ENCODE results near the gene KRT3. TPM values are rescaled to one million over a fixed set of nuclear protein-coding genes. Genes with fewer than 3 reads are reported as not detected.

The KRT3 gene
- total and polyA plus RNA-seq, 4 donors: not detected

DNA sequence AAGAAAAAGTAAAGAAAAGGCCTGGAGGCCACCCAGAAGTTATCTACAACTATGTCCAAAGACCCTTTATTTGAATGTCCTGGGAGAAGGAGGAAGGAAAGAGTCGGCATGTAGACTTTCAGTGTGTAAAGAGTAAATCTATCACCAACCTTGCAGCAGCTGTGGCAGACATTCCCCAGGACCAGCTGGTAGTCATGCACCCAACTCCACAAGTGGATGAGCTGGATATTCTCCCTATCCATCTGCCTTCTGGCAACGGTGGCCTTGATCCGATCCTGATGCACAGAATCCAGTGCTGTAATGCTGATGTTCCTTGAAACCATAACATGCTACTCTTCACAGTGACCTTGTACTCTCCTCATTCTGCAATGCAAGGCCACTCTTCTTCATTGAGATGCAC, 46.1 kb downstream of the KRT3 start (continued):
- no peak for TF ChIP-seq REST (IDR thresholded peaks at IDR 0.05)

DNA sequence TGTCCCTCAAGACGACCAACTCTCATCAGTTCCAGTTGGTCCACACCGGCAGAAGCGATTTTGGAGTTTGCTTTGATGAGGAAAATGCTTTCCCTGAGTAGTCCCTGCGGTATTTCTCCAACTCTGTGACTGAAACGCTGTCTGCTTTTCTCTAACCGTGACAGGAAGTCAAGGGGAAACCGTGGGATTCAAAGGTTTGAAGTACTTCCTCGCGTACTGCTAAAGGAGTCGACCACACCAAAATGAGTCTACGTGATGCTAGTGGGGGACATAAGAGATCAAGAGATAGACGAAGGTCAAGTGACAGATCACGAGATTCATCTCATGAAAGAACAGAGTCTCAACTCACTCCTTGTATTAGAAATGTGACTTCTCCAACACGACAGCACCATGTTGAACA, 47.3 kb downstream of the KRT3 start:
- H3K4me3 ChIP-seq (ENCODE audit: low read depth in 1 of 3, low read length in 3 of 3): no peak overlapping the region
- no peaks in the 10 kb centered on the region for H3K9me3 ChIP-seq (ENCODE audit: control insufficient read depth in 4 of 4, low read length in 3 of 4)
- H3K9ac ChIP-seq (ENCODE audit: low read depth in 1 of 2, low read length in 2 of 2): no peak overlapping the region
- no peaks in the 10 kb centered on the region for H3K36me3 ChIP-seq (ENCODE audit: control insufficient read depth in 4 of 4, insufficient read depth in 3 of 4, low read depth in 1 of 4, low read length in 3 of 4)
- no peak overlapping the region for H3K27ac ChIP-seq (ENCODE audit: low read depth in 1 of 2, low read length in 2 of 2)
- 64% methylated on average over 14 of the region's 14 CpGs for WGBS
- H3K27me3 ChIP-seq (ENCODE audit: control insufficient read depth in 4 of 4, insufficient read depth in 4 of 4, low read length in 3 of 4): no peaks in the 10 kb centered on the region
- no peaks in the 10 kb centered on the region for H3K4me1 ChIP-seq (ENCODE audit: control insufficient read depth in 4 of 4, insufficient read depth in 4 of 4, low read length in 3 of 4)
- TF ChIP-seq YY1 (IDR thresholded peaks at IDR 0.05): no peak
- no peak for TF ChIP-seq CTCF (IDR thresholded peaks at IDR 0.05; ENCODE audit: low read depth, low read length, missing input control)
- no peak for TF ChIP-seq EGR1 (IDR thresholded peaks at IDR 0.05; ENCODE audit: low read depth in 2 of 2)
- TF ChIP-seq HNF4A (conservative IDR thresholded peaks at IDR 0.05): no peak
- TF ChIP-seq REST (IDR thresholded peaks at IDR 0.05): no peak
- TF ChIP-seq NR2F2 (IDR thresholded peaks at IDR 0.05): no peak
- DNase-seq (ENCODE audit: low spot score): no peak

GRCh38 chr12:52745554-52745953, 50.4 kb downstream of the KRT3 start:
- no peaks in the 10 kb centered on the region for H3K4me1 ChIP-seq (ENCODE audit: control insufficient read depth in 4 of 4, insufficient read depth in 4 of 4, low read length in 3 of 4)
- WGBS: 73% methylated on average over 5 of the region's 5 CpGs
- TF ChIP-seq RXRA (IDR thresholded peaks at IDR 0.05): no peak
- TF ChIP-seq FOXA1 (IDR thresholded peaks at IDR 0.05): no peak
- TF ChIP-seq CTCF (IDR thresholded peaks at IDR 0.05; ENCODE audit: low read depth, low read length, missing input control): no peak
- TF ChIP-seq HNF4G (IDR thresholded peaks at IDR 0.05): no peak
- no peak for TF ChIP-seq ZBTB33 (IDR thresholded peaks at IDR 0.05)
- TF ChIP-seq FOXA2 (IDR thresholded peaks at IDR 0.05): no peak
- TF ChIP-seq EGR1 (IDR thresholded peaks at IDR 0.05; ENCODE audit: low read depth in 2 of 2): no peak
- TF ChIP-seq YY1 (IDR thresholded peaks at IDR 0.05): no peak
- TF ChIP-seq JUND (IDR thresholded peaks at IDR 0.05): no peak
- no peak for TF ChIP-seq TAF1 (conservative IDR thresholded peaks at IDR 0.05)
- no peak for TF ChIP-seq RAD21 (IDR thresholded peaks at IDR 0.05)
- no peak for TF ChIP-seq GABPA (IDR thresholded peaks at IDR 0.05 in 1 of 2, conservative IDR thresholded peaks at IDR 0.05 in 1 of 2)

More at GRCh38 chr12:52745554-52745953, 50.4 kb downstream of the KRT3 start:
- no peak overlapping the region for H3K27ac ChIP-seq (ENCODE audit: low read depth in 1 of 2, low read length in 2 of 2)
- H3K36me3 ChIP-seq (ENCODE audit: control insufficient read depth in 4 of 4, insufficient read depth in 3 of 4, low read depth in 1 of 4, low read length in 3 of 4): no peaks in the 10 kb centered on the region
- H3K27me3 ChIP-seq (ENCODE audit: control insufficient read depth in 4 of 4, insufficient read depth in 4 of 4, low read length in 3 of 4): no peaks in the 10 kb centered on the region
- DNase-seq (ENCODE audit: low spot score): no peak
- no peaks in the 10 kb centered on the region for H3K9me3 ChIP-seq (ENCODE audit: control insufficient read depth in 4 of 4, low read length in 3 of 4)
- H3K9ac ChIP-seq (ENCODE audit: low read depth in 1 of 2, low read length in 2 of 2): no peak overlapping the region
- H3K4me3 ChIP-seq (ENCODE audit: low read depth in 1 of 3, low read length in 3 of 3): no peak overlapping the region

All from liver (tissue), 9 donors.